ENCODE measurements around the gene RBM33. TPM values are rescaled to one million over a fixed set of nuclear protein-coding genes. Genes with fewer than 3 reads are reported as not detected.

The RBM33 gene
- total and polyA plus RNA-seq, 2 of the 8 experiments (the other 6 are each of a cell fraction or from before 2014, with no cell fraction given): 16.5 to 64.6 TPM

DNA sequence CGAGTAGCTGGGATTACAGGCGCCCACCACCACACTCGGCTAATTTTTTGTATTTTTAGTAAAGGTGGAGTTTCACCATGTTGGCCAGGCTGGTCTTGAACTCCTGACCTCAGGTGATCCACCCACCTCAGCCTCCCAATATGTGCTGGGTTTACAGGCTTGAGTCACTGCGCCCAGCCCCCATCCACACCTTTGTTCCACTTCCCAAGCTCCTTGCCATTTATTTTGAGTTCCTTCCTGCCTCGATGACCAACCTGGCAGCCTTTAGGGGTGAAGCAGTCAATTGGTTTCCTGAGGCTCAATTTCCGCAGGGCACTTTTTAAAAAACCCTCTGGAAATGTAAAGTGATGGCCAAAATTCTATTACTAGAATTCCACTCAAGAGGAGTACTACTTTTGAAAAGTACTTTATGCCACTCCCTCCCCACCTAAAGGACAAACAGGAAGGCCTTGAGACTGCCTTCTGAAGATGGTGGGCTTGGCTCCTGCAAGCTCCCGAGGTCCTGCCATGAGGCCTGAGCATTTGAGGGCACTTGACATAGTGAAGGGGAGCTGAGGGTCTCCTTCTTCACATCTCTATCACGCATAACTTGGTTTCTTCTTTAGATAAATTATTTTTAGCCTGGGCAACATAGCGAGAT, 32.5 kb upstream of the RBM33 start:
- WGBS, 2 experiments (ENCODE audit: extremely low coverage in 1 of 2, insufficient coverage in 1 of 2, insufficient read length in 1 of 2, insufficient replicate concordance in 2 of 2, low coverage in 1 of 2, low lambda C conversion rate in 2 of 2, missing lambda C conversion rate in 1 of 2): 92% methylated on average over 9 of the region's 9 CpGs; no CpG with 5 or more reads in 1 of the 2 experiments
- no peak for TF ChIP-seq RBBP5 (IDR thresholded peaks at IDR 0.05; ENCODE audit: borderline replicate concordance, low read depth, low read length)
- no peak for TF ChIP-seq JUN (IDR thresholded peaks at IDR 0.05; ENCODE audit: low read depth, low read length)
- TF ChIP-seq RNF2 (IDR thresholded peaks at IDR 0.05; ENCODE audit: borderline replicate concordance, low read depth, low read length, missing control alignments, poor library complexity, severe bottlenecking): no peak
- TF ChIP-seq RXRA (IDR thresholded peaks at IDR 0.05; ENCODE audit: insufficient read depth, low read depth, low read length): no peak
- TF ChIP-seq, protein P1, sequence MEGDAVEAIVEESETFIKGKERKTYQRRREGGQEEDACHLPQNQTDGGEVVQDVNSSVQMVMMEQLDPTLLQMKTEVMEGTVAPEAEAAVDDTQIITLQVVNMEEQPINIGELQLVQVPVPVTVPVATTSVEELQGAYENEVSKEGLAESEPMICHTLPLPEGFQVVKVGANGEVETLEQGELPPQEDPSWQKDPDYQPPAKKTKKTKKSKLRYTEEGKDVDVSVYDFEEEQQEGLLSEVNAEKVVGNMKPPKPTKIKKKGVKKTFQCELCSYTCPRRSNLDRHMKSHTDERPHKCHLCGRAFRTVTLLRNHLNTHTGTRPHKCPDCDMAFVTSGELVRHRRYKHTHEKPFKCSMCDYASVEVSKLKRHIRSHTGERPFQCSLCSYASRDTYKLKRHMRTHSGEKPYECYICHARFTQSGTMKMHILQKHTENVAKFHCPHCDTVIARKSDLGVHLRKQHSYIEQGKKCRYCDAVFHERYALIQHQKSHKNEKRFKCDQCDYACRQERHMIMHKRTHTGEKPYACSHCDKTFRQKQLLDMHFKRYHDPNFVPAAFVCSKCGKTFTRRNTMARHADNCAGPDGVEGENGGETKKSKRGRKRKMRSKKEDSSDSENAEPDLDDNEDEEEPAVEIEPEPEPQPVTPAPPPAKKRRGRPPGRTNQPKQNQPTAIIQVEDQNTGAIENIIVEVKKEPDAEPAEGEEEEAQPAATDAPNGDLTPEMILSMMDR (IDR thresholded peaks at IDR 0.05; ENCODE audit: control extremely low read depth in 1 of 3, insufficient read depth in 1 of 3, low read depth in 1 of 3, low read length in 3 of 3): no peak
- no peak for TF ChIP-seq ASH2L (IDR thresholded peaks at IDR 0.05; ENCODE audit: low read length)
- TF ChIP-seq CTBP2 (IDR thresholded peaks at IDR 0.05; ENCODE audit: borderline replicate concordance, insufficient read depth, insufficient read length, low read length): no peak
- no peak for TF ChIP-seq CHD2 (IDR thresholded peaks at IDR 0.05; ENCODE audit: low read length)
- no peak for TF ChIP-seq EZH2 (IDR thresholded peaks at IDR 0.05; ENCODE audit: low read depth, low read length, severe bottlenecking)

More for the DNA sequence above, 32.5 kb upstream of the RBM33 start:
- ChIA-PET CTCF (ENCODE audit: partially characterized antibody) (interaction anchor here (3.0 to 3.4 kb wide), 2 partner anchors 9 to 14 kb away, joined by 9 to 22 read pairs; no protein-coding TSS in a partner anchor), POLR2A (ENCODE audit: partially characterized antibody) (interaction anchor here (0.6 kb wide), 1 partner anchor 32 kb away, joined by 5 read pairs; the partner anchor contains the start of gene RBM33)
- Histone ChIP-seq H4K8ac (ENCODE audit: extremely low read depth, insufficient read depth, low read length) (no peak overlapping the region), H3K79me2 (ENCODE audit: control insufficient read depth in 1 of 2, insufficient read depth in 2 of 2, low read length in 2 of 2) (no peaks in the 10 kb centered on the region), H2BK120ac (replicated peaks; ENCODE audit: low read depth, low read length) (no peak overlapping the region), H3K4me3 (ENCODE audit: extremely low read depth in 1 of 4, insufficient read depth in 2 of 4, low read depth in 3 of 4, low read length in 4 of 4) (no peak overlapping the region), H2BK20ac (ENCODE audit: low read length) (no peak overlapping the region), H4K91ac (replicated peaks; ENCODE audit: insufficient read length, low read length) (no peak overlapping the region), H3K18ac (ENCODE audit: extremely low read depth, low read length) (no peak overlapping the region), H3K4ac (replicated peaks; ENCODE audit: insufficient read length, low read depth, low read length) (no peak overlapping the region), H4K20me1 (replicated peaks in 1 of 2; ENCODE audit: control insufficient read depth in 1 of 2, insufficient read depth in 2 of 2, low read length in 2 of 2) (no peaks in the 10 kb centered on the region), H3K23me2 (ENCODE audit: low read depth, low read length) (no peaks in the 10 kb centered on the region), H2BK5ac (ENCODE audit: low read depth, low read length) (no peak overlapping the region), H2BK12ac (ENCODE audit: low read depth, low read length) (no peak overlapping the region), H2BK15ac (ENCODE audit: low read length) (no peak overlapping the region), H2AFZ (ENCODE audit: low read length) (no peak overlapping the region), H3K4me1 (replicated peaks in 1 of 4; ENCODE audit: control insufficient read depth in 3 of 4, insufficient read depth in 4 of 4, low read length in 3 of 4) (peaks cover 0 to 2% (median 0%) of the 10 kb centered on the region in 4 experiments; a peak in 1 of 7 replicates), H2AK5ac (ENCODE audit: low read depth, low read length) (no peak overlapping the region), H3K27me3 (replicated peaks in 1 of 4; ENCODE audit: control insufficient read depth in 3 of 4, extremely low read depth in 1 of 4, insufficient read depth in 3 of 4, low read length in 3 of 4) (no peaks in the 10 kb centered on the region), H3K23ac (ENCODE audit: insufficient read length) (no peak overlapping the region), H3K9me3 (ENCODE audit: insufficient read depth in 2 of 2, low read depth in 1 of 2, low read length in 1 of 2) (no peaks in the 10 kb centered on the region), H3K56ac (replicated peaks; ENCODE audit: insufficient read length, low read depth, low read length) (no peak overlapping the region), H3K14ac (ENCODE audit: insufficient read length) (no peak overlapping the region), H4K5ac (ENCODE audit: insufficient read length, low read depth, low read length) (no peak overlapping the region), H3K4me2 (ENCODE audit: insufficient read depth in 1 of 2, low read depth in 2 of 2, low read length in 2 of 2) (no peak overlapping the region), H3K27ac (ENCODE audit: low read depth, low read length) (no peak overlapping the region), H3K9ac (replicated peaks in 1 of 4; ENCODE audit: extremely low read depth in 1 of 4, low read depth in 3 of 4, low read length in 3 of 4) (no peak overlapping the region), H3K36me3 (ENCODE audit: control insufficient read depth in 2 of 4, insufficient read depth in 4 of 4, low read length in 3 of 4) (no peaks in the 10 kb centered on the region), H3K79me1 (ENCODE audit: low read depth, low read length) (no peaks in the 10 kb centered on the region)
- DNase-seq (ENCODE audit: low read depth in 1 of 2, low spot score in 2 of 2): peak in 1 of 2 experiments; percentile 16
- no peak for FAIRE-seq
